KMS-11 (cell line): ENCODE measurements around the gene DOCK11.

Experiments
- H2AFZ ChIP-seq: fragments of 200-600 bp; sonication (generic); 2 replicates; pipeline ENCODE4 v1.6.1; 2016; ENCODE audit warnings: antibody characterized with exemption, mixed run types, low read depth
- H3K27ac ChIP-seq: fragments of 200-600 bp; sonication (generic); 2 replicates; pipeline ENCODE4 v1.6.1; 2016; ENCODE audit warnings: mild to moderate bottlenecking, mixed run types
- H3K27me3 ChIP-seq: fragments of 200-600 bp; sonication (generic); 2 replicates; pipeline ENCODE4 v1.6.1; 2017; ENCODE audit warnings: mild to moderate bottlenecking, low read depth, mixed run types, moderate library complexity; ENCODE audit not compliant: insufficient read depth
- H3K36me3 ChIP-seq: fragments of 200-600 bp; sonication (generic); 2 replicates; pipeline ENCODE4 v1.6.1; 2017; ENCODE audit warnings: mild to moderate bottlenecking, mixed run types; ENCODE audit not compliant: insufficient read depth
- H3K4me1 ChIP-seq: fragments of 200-600 bp; sonication (generic); 2 replicates; pipeline ENCODE4 v1.6.1; 2016; ENCODE audit warnings: mild to moderate bottlenecking, low read depth, mixed run types; ENCODE audit not compliant: poor library complexity, severe bottlenecking
- H3K4me2 ChIP-seq: fragments of 200-600 bp; sonication (generic); 2 replicates; pipeline ENCODE4 v1.7.0; 2016; ENCODE audit warnings: mild to moderate bottlenecking, mixed run types
- H3K4me3 ChIP-seq: fragments of 200-600 bp; sonication (generic); IDR thresholded peaks from 2 replicates; pipeline ENCODE4 v1.6.1; 2017; ENCODE audit warnings: low read depth, low read length, mixed read lengths; ENCODE audit not compliant: insufficient read depth
- H3K79me2 ChIP-seq: fragments of 200-600 bp; sonication (generic); 2 replicates; pipeline ENCODE4 v1.6.1; 2016; ENCODE audit warnings: low read depth, mixed run types; ENCODE audit not compliant: insufficient read depth
- H3K9ac ChIP-seq: fragments of 200-600 bp; sonication (generic); 2 replicates; pipeline ENCODE4 v1.6.1; 2016; ENCODE audit warnings: mild to moderate bottlenecking, mixed run types
- H4K20me1 ChIP-seq: fragments of 200-600 bp; sonication (generic); 2 replicates; pipeline ENCODE4 v1.6.1; 2016; ENCODE audit warnings: mild to moderate bottlenecking, mixed run types; ENCODE audit not compliant: insufficient read depth
- TF ChIP-seq, protein P1 (sequence below): fragments of 200-600 bp; sonication (generic); conservative IDR thresholded peaks from 2 replicates; pipeline ENCODE4 v1.6.1; 2017; ENCODE audit warnings: low read depth, mild to moderate bottlenecking, antibody characterized with exemption, low read length, moderate library complexity, mixed read lengths

The DOCK11 gene

DNA sequence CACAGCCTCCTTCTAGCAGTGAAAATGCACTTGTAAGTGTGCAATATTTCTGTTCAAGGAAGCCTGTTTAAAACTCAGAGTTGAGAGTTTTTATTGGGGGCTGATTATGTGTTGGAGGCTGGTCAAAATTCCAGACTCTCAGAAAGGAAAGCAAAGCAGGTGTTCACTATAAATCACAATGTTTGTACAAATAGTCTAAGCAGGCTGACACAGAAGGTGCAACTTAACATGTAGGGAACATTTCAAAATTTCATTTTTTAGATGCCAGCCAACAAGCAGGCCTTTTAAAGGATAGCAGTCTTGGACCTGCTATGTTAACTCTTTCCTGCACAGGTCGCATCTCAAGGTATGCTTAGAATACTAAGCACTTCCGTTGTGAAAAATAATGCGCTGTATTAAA is 119.5 kb downstream of the DOCK11 start:
- H3K36me3 ChIP-seq: no peaks in the 10 kb centered on the region

DNA sequence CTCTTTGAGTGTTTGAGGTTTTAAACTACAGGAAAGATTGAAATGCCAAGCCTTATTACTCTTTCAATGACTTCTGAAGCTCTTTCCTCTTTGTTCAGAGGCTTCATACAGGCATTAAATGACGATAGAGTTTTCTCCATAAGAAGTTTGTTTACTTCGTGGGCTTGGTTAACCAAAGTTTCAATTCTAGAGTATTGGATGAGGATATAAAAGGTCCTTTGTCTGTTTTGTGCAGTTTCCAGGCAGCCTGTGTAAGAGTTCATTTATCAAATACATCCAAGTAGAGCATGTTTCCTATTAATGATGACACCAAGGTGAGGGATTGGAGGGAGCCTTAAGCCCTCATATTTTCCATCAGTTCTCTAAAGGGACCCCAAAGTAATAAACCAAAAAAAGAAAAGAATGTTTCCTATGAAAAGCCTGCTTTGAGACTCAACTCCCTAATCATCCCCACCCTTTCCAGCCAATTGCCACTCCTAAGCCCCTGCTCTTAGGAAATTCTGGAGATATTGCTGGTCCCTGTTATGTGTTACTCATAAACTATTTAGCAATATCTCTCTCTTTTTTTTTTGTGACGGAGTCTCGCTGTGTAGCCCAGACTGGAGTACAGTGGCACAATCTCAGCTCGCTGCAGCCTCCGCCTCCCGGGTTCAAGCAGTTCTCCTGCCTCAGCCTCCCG is 125.6 kb downstream of the DOCK11 start:
- H3K9ac ChIP-seq: no peak overlapping the region
- H3K4me3 ChIP-seq: no peak overlapping the region
- no peaks in the 10 kb centered on the region for H3K79me2 ChIP-seq
- H3K27ac ChIP-seq: no peak overlapping the region
- TF ChIP-seq, protein P1, sequence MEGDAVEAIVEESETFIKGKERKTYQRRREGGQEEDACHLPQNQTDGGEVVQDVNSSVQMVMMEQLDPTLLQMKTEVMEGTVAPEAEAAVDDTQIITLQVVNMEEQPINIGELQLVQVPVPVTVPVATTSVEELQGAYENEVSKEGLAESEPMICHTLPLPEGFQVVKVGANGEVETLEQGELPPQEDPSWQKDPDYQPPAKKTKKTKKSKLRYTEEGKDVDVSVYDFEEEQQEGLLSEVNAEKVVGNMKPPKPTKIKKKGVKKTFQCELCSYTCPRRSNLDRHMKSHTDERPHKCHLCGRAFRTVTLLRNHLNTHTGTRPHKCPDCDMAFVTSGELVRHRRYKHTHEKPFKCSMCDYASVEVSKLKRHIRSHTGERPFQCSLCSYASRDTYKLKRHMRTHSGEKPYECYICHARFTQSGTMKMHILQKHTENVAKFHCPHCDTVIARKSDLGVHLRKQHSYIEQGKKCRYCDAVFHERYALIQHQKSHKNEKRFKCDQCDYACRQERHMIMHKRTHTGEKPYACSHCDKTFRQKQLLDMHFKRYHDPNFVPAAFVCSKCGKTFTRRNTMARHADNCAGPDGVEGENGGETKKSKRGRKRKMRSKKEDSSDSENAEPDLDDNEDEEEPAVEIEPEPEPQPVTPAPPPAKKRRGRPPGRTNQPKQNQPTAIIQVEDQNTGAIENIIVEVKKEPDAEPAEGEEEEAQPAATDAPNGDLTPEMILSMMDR: no peak
- H3K36me3 ChIP-seq: no peaks in the 10 kb centered on the region
- no peaks in the 10 kb centered on the region for H3K4me1 ChIP-seq
- H2AFZ ChIP-seq: no peak overlapping the region
- H3K4me2 ChIP-seq: no peak overlapping the region
- no peaks in the 10 kb centered on the region for H4K20me1 ChIP-seq
- H3K27me3 ChIP-seq: no peaks in the 10 kb centered on the region

More for the DNA sequence above, 119.5 kb downstream of the DOCK11 start:
- TF ChIP-seq, protein P1: no peak
- Histone ChIP-seq H2AFZ (no peak overlapping the region), H3K79me2 (no peaks in the 10 kb centered on the region), H3K4me3 (no peak overlapping the region), H4K20me1 (no peaks in the 10 kb centered on the region), H3K4me1 (no peaks in the 10 kb centered on the region), H3K27me3 (no peaks in the 10 kb centered on the region), H3K27ac (no peak overlapping the region), H3K9ac (no peak overlapping the region), H3K4me2 (no peak overlapping the region)

DNA sequence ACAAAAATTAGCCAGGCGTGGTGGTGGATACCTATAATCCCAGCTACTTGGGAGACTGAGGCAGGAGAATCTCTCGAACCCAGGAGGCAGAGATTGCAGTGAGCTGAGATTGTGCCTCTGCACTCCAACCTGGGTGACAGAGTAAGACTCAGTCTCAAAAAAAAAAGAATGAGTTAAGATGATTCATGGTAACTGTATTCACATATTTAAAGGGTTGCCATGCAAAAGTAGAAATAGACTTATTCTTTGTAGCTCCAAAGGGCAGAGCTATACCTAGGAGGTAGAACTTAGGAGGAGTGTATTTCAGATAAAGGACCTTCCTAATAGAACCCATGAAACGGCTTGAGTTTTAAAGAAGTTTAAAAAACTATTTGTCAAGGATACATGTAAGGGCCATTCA is 127.4 kb downstream of the DOCK11 start:
- TF ChIP-seq, protein P1: no peak
- Histone ChIP-seq H3K36me3 (no peaks in the 10 kb centered on the region), H3K4me3 (no peak overlapping the region), H3K27me3 (no peaks in the 10 kb centered on the region), H3K9ac (no peak overlapping the region), H3K4me2 (no peak overlapping the region), H4K20me1 (no peaks in the 10 kb centered on the region), H3K4me1 (no peaks in the 10 kb centered on the region), H3K27ac (no peak overlapping the region), H2AFZ (no peak overlapping the region), H3K79me2 (no peaks in the 10 kb centered on the region)

DNA sequence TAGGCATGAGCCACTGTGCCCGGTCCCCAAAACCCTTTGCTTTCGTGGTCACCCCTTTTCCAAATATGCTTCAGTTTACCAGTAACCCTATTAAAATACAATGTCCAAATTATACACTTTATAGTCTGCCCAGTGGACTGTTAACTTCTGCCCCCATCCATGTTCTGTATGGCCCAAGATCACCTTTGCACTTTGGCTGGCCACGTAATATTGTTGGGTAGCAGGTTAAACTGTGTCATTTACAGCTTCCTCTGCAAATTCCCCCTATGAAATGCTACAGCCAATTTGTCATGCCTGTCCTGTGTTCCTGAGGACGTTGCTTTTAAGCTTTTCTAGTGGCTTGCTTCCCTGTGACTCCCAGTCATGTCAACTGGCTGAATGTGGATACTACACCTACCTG is 130.7 kb downstream of the DOCK11 start:
- Histone ChIP-seq H3K4me1 (no peaks in the 10 kb centered on the region), H2AFZ (no peak overlapping the region), H3K4me2 (no peak overlapping the region), H3K9ac (no peak overlapping the region), H3K4me3 (no peak overlapping the region), H3K36me3 (no peaks in the 10 kb centered on the region), H4K20me1 (no peaks in the 10 kb centered on the region), H3K27me3 (no peaks in the 10 kb centered on the region), H3K27ac (no peak overlapping the region), H3K79me2 (no peaks in the 10 kb centered on the region)
- TF ChIP-seq, protein P1: no peak
